Esophagus squamous epithelium (tissue), 4 donors: Measurements from ENCODE around the gene PARP4.

Source experiments
- CTCF ChIP-seq, 6 experiments: fragments of 450-650 bp in 4 of 6; fragments of 200-600 bp in 2 of 6; sonication (generic) in 2 of 6; IDR thresholded peaks; one replicate each; pipeline ENCODE4 v1.5.1; 2016 to 2019; ENCODE audit warnings: antibody characterized with exemption in 6 of 6, mild to moderate bottlenecking in 4 of 6, moderate library complexity in 4 of 6
- POLR2A ChIP-seq, 4 donors: fragments of 450-650 bp; IDR thresholded peaks; one replicate each; pipeline ENCODE4 v1.6.1; 2017; ENCODE audit warnings: antibody characterized with exemption in 4 of 4, mild to moderate bottlenecking in 4 of 4, moderate library complexity in 3 of 4

GRCh38 chr13:24460256-24460655 lies 52.3 kb downstream of the PARP4 start:
- TF ChIP-seq CTCF (IDR thresholded peaks at IDR 0.05) (no peak), POLR2A (IDR thresholded peaks at IDR 0.05) (no peak)
